ENCODE measurements around the gene BICRA.

The BICRA gene

GRCh38 chr19:47670736-47671135, 61.8 kb downstream of the BICRA start:
- no peak for TF ChIP-seq CTCF (IDR thresholded peaks at IDR 0.05; ENCODE audit: poor library complexity, severe bottlenecking)
- no peak for ATAC-seq (ENCODE audit: low read depth)
- no peak overlapping the region for H3K27ac ChIP-seq (ENCODE audit: poor library complexity, severe bottlenecking)

DNA sequence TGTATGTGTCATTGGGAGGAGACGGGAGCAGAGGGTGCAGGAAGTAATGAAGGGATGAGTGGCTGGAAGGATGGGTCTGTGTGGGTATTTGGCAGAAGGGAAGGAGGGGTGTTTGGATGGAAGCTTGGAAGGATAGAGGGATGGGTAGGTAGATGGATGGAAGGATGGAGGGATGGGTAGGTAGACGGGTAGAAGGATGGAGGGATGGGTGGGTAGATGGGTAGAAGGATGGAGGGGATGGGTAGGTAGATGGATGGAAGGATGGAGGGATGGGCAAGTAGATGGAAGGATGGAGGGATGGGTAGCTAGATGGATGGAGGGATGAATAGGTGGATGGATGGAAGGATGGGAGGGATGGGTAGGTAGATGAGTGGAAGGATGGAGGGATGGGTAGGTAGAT, 62.6 kb downstream of the BICRA start:
- Histone ChIP-seq H3K9me3 (ENCODE audit: severe bottlenecking) (no peaks in the 10 kb centered on the region), H3K36me3 (ENCODE audit: low read depth) (no peaks in the 10 kb centered on the region; the same call in 1 of the 2 replicates), H3K4me3 (ENCODE audit: severe bottlenecking) (no peak overlapping the region), H3K27me3 (ENCODE audit: insufficient read depth, poor library complexity, severe bottlenecking) (no peaks in the 10 kb centered on the region), H3K4me1 (ENCODE audit: insufficient read depth, poor library complexity, severe bottlenecking) (peaks cover 15% of the 10 kb centered on the region), H3K27ac (ENCODE audit: poor library complexity, severe bottlenecking) (no peak overlapping the region)
- ATAC-seq (ENCODE audit: low read depth), result no peak
- TF ChIP-seq CTCF (IDR thresholded peaks at IDR 0.05; ENCODE audit: poor library complexity, severe bottlenecking), result no peak
- no peak for DNase-seq (ENCODE audit: low spot score)

More at GRCh38 chr19:47670736-47671135, 61.8 kb downstream of the BICRA start:
- no peak for DNase-seq (ENCODE audit: low spot score)
- Histone ChIP-seq H3K9me3 (ENCODE audit: severe bottlenecking) (no peaks in the 10 kb centered on the region), H3K36me3 (ENCODE audit: low read depth) (no peaks in the 10 kb centered on the region; the same call in 1 of the 2 replicates), H3K4me1 (ENCODE audit: insufficient read depth, poor library complexity, severe bottlenecking) (peaks cover 20% of the 10 kb centered on the region), H3K4me3 (ENCODE audit: severe bottlenecking) (no peak overlapping the region), H3K27me3 (ENCODE audit: insufficient read depth, poor library complexity, severe bottlenecking) (no peaks in the 10 kb centered on the region)

GRCh38 chr19:47673426-47673825, 64.5 kb downstream of the BICRA start:
- Histone ChIP-seq H3K27ac (ENCODE audit: poor library complexity, severe bottlenecking) (no peak overlapping the region), H3K9me3 (ENCODE audit: severe bottlenecking) (no peaks in the 10 kb centered on the region), H3K4me3 (ENCODE audit: severe bottlenecking) (no peak overlapping the region), H3K4me1 (ENCODE audit: insufficient read depth, poor library complexity, severe bottlenecking) (no peaks in the 10 kb centered on the region), H3K27me3 (ENCODE audit: insufficient read depth, poor library complexity, severe bottlenecking) (no peaks in the 10 kb centered on the region), H3K36me3 (ENCODE audit: low read depth) (peaks cover 10% of the 10 kb centered on the region)
- no peak for TF ChIP-seq CTCF (IDR thresholded peaks at IDR 0.05; ENCODE audit: poor library complexity, severe bottlenecking)
- ATAC-seq (ENCODE audit: low read depth) (no peak), DNase-seq (ENCODE audit: low spot score) (no peak)

- no peak for TF ChIP-seq CTCF (IDR thresholded peaks at IDR 0.05; ENCODE audit: poor library complexity, severe bottlenecking)
- H3K9me3 ChIP-seq (ENCODE audit: severe bottlenecking), result no peaks in the 10 kb centered on the region
- DNase-seq (ENCODE audit: low spot score) (no peak), ATAC-seq (ENCODE audit: low read depth) (no peak)
- H3K27me3 ChIP-seq (ENCODE audit: insufficient read depth, poor library complexity, severe bottlenecking), result no peaks in the 10 kb centered on the region
- no peaks in the 10 kb centered on the region for H3K4me1 ChIP-seq (ENCODE audit: insufficient read depth, poor library complexity, severe bottlenecking)
- no peak overlapping the region for H3K4me3 ChIP-seq (ENCODE audit: severe bottlenecking)
- H3K36me3 ChIP-seq (ENCODE audit: low read depth), result peaks cover 10% of the 10 kb centered on the region
- no peak overlapping the region for H3K27ac ChIP-seq (ENCODE audit: poor library complexity, severe bottlenecking)
Measured at GRCh38 chr19:47674548-47674947, 65.6 kb downstream of the BICRA start.

DNA sequence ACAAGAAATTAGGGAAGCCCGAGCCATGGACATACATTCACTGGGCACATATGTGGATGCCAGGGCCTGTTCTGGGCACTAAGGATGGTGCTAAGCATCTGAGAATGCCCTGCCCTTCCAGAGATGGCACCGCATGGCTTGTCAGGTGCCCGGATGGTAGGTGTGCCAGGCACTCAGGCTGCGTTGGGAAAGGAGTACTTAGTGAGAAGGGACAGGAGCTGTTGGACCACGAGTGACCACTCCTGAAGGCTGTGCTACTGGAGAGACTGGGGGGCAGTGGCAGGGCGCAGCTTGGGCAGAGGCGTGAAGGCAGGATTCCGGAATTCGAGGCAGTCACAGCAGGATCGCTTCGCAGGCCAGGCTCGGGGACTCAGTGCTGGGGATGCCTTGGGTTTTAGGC, 66.3 kb downstream of the BICRA start:
- Histone ChIP-seq H3K4me3 (ENCODE audit: severe bottlenecking) (no peak overlapping the region), H3K27ac (ENCODE audit: poor library complexity, severe bottlenecking) (no peak overlapping the region), H3K4me1 (ENCODE audit: insufficient read depth, poor library complexity, severe bottlenecking) (no peaks in the 10 kb centered on the region), H3K27me3 (ENCODE audit: insufficient read depth, poor library complexity, severe bottlenecking) (no peaks in the 10 kb centered on the region), H3K9me3 (ENCODE audit: severe bottlenecking) (no peaks in the 10 kb centered on the region), H3K36me3 (ENCODE audit: low read depth) (peaks cover 10% of the 10 kb centered on the region)
- TF ChIP-seq CTCF (IDR thresholded peaks at IDR 0.05; ENCODE audit: poor library complexity, severe bottlenecking), result no peak
- ATAC-seq (ENCODE audit: low read depth) (no peak), DNase-seq (ENCODE audit: low spot score) (no peak)

Data from RWPE2 (cell line).